ENCODE results near the gene DLAT. TPM values are rescaled to one million over a fixed set of nuclear protein-coding genes. Genes with fewer than 3 reads are reported as not detected.

The DLAT gene
- total and polyA plus RNA-seq, 2 experiments from 2014 or later, result 27.9 to 42.1 TPM

DNA sequence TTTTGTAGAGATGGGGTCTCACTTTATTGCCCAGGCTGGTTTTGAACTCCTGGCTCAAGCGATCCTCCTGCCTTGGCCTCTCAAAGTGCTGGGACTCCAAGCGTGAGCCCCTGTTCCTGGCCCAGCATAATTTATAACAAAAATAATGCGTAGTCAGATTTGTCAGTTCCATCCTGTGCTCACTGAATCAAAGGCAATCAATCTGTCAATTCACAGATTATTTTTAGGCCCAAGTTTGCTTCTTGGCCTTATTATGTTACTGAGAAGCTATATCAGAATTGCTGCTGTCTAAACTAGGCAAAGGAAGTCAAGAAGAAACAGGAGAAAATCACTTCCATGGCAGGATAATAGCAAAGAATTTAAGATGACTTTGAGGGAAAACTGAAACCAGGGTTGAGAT, 8.7 kb downstream of the DLAT start:
- no peaks in the 10 kb centered on the region for H3K9me3 ChIP-seq (ENCODE audit: low read depth)
- H3K27me3 ChIP-seq, result no peaks in the 10 kb centered on the region
- no peaks in the 10 kb centered on the region for H4K20me1 ChIP-seq (ENCODE audit: insufficient read depth, poor library complexity, severe bottlenecking)
- no peak overlapping the region for H3K4me2 ChIP-seq
- H3K79me2 ChIP-seq, result peaks cover 12% of the 10 kb centered on the region
- no peaks in the 10 kb centered on the region for H3K4me1 ChIP-seq (ENCODE audit: insufficient read depth)
- no peaks in the 10 kb centered on the region for H3K36me3 ChIP-seq (replicated peaks; ENCODE audit: insufficient read depth, low read depth)
- H3K27ac ChIP-seq, result no peak overlapping the region
- WGBS (ENCODE audit: low lambda C conversion rate, missing lambda C conversion rate), result 98% methylated on average over 3 of the region's 3 CpGs
- TF ChIP-seq EZH2 (IDR thresholded peaks at IDR 0.05; ENCODE audit: borderline replicate concordance), result no peak
- TF ChIP-seq, protein P1, sequence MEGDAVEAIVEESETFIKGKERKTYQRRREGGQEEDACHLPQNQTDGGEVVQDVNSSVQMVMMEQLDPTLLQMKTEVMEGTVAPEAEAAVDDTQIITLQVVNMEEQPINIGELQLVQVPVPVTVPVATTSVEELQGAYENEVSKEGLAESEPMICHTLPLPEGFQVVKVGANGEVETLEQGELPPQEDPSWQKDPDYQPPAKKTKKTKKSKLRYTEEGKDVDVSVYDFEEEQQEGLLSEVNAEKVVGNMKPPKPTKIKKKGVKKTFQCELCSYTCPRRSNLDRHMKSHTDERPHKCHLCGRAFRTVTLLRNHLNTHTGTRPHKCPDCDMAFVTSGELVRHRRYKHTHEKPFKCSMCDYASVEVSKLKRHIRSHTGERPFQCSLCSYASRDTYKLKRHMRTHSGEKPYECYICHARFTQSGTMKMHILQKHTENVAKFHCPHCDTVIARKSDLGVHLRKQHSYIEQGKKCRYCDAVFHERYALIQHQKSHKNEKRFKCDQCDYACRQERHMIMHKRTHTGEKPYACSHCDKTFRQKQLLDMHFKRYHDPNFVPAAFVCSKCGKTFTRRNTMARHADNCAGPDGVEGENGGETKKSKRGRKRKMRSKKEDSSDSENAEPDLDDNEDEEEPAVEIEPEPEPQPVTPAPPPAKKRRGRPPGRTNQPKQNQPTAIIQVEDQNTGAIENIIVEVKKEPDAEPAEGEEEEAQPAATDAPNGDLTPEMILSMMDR (IDR thresholded peaks at IDR 0.05; ENCODE audit: poor library complexity), result no peak
- no peak for TF ChIP-seq EZH2phosphoT487 (IDR thresholded peaks at IDR 0.05; ENCODE audit: low read depth, severe bottlenecking, unreplicated experiment)
- H2AFZ ChIP-seq, result no peak overlapping the region
- H3K4me3 ChIP-seq, result no peak overlapping the region
- DNase-seq (ENCODE audit: low spot score), result no peak
- no peaks in the 10 kb centered on the region for H3K9me2 ChIP-seq (replicated peaks; ENCODE audit: insufficient read depth)

DNA sequence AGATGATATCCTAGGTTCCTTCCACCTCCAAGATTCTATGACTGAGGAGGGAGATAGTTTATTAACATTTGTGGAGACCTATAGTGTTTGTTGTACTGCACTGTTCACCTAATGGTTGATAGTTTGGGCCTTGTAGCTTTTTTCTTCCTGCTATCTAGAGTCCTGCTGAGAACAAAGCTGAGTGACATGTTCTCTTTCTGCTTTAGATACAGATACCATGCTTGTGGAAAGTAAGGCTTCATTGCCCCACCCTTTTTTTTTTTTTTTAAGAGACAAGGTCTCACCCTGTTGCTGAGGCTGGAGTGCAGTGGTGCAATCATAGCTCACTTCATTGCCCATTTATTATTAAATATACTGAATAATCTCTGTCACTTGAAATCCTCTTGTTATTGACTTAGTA, 12.3 kb downstream of the DLAT start:
- Histone ChIP-seq H3K36me3 (replicated peaks; ENCODE audit: insufficient read depth, low read depth) (no peaks in the 10 kb centered on the region), H3K4me3 (no peak overlapping the region), H3K27me3 (no peaks in the 10 kb centered on the region), H3K4me1 (ENCODE audit: insufficient read depth) (no peaks in the 10 kb centered on the region), H3K9me3 (ENCODE audit: low read depth) (no peaks in the 10 kb centered on the region), H4K20me1 (ENCODE audit: insufficient read depth, poor library complexity, severe bottlenecking) (no peaks in the 10 kb centered on the region), H3K27ac (no peak overlapping the region), H3K79me2 (peaks cover 3% of the 10 kb centered on the region), H3K9me2 (replicated peaks; ENCODE audit: insufficient read depth) (no peaks in the 10 kb centered on the region), H2AFZ (no peak overlapping the region), H3K4me2 (no peak overlapping the region)
- DNase-seq (ENCODE audit: low spot score), result no peak
- no peak for TF ChIP-seq EZH2 (IDR thresholded peaks at IDR 0.05; ENCODE audit: borderline replicate concordance)
- TF ChIP-seq EZH2phosphoT487 (IDR thresholded peaks at IDR 0.05; ENCODE audit: low read depth, severe bottlenecking, unreplicated experiment), result no peak
- TF ChIP-seq, protein P1 (IDR thresholded peaks at IDR 0.05; ENCODE audit: poor library complexity), result no peak

DNA sequence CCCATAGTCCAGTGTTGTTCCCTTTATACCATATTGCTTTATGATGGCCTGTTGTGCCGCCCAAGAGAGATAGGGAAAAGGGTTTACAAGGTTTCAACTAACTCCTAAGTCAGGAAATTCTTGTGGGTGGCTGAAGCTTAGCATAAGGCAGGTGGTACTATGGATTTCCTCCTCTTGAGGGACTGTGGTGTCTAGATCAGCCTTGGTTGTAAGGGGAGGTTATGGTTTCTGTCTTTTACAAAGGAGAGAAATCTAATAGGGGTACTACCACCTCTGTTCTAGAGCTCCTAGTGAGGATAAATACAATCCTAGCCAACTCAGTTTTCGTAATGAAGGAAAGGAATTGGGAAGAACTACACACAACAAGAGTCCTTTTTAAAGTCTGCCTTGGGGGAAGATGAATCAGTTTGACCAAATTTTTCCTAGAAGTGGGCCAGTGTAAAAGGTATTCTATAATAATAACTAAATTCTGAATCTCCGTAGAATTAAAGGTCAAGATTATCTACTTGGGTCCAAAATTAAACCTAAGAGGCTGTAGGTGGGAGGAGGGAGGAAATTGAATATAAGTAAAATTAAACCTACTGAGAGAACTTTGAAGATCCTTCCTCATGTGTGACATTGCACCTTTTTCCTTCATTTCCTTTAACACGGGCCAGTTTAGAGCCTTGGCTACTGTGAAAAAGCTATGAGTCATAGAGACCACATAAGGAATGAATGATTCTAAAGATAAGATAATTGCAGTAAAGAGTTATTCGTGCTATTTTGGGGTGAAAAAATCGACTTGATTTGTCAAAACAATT, 17.2 kb downstream of the DLAT start:
- H3K9me3 ChIP-seq (ENCODE audit: low read depth), result no peaks in the 10 kb centered on the region
- no peaks in the 10 kb centered on the region for H3K36me3 ChIP-seq (replicated peaks; ENCODE audit: insufficient read depth, low read depth)
- 77% methylated on average over 6 of the region's 6 CpGs for WGBS (ENCODE audit: low lambda C conversion rate, missing lambda C conversion rate)
- no peak overlapping the region for H3K4me3 ChIP-seq
- H3K79me2 ChIP-seq, result peaks cover 3% of the 10 kb centered on the region
- no peak overlapping the region for H2AFZ ChIP-seq
- TF ChIP-seq EZH2phosphoT487 (IDR thresholded peaks at IDR 0.05; ENCODE audit: low read depth, severe bottlenecking, unreplicated experiment), result no peak
- TF ChIP-seq, protein P1 (IDR thresholded peaks at IDR 0.05; ENCODE audit: poor library complexity), result no peak
- no peak for TF ChIP-seq EZH2 (IDR thresholded peaks at IDR 0.05; ENCODE audit: borderline replicate concordance)
- H3K27me3 ChIP-seq, result no peaks in the 10 kb centered on the region
- no peaks in the 10 kb centered on the region for H3K9me2 ChIP-seq (replicated peaks; ENCODE audit: insufficient read depth)
- H3K4me1 ChIP-seq (ENCODE audit: insufficient read depth), result no peaks in the 10 kb centered on the region
- no peak overlapping the region for H3K4me2 ChIP-seq
- no peaks in the 10 kb centered on the region for H4K20me1 ChIP-seq (ENCODE audit: insufficient read depth, poor library complexity, severe bottlenecking)
- no peak for DNase-seq (ENCODE audit: low spot score)
- H3K27ac ChIP-seq, result peak overlapping the region; percentile 44
